Brain pericyte (primary cell): ENCODE measurements around the gene TRAF3IP3.
"Not testable (repeated sequence)": the region's sequence is repeated elsewhere in the genome, so short reads cannot be mapped to it uniquely, and the experiment has no call there.

Experiments
- DNase-seq: peaks from one replicate; pipeline ENCODE4 v3.0.0-alpha.2; 2012; ENCODE audit warnings: low read depth, low spot score

The TRAF3IP3 gene

DNA sequence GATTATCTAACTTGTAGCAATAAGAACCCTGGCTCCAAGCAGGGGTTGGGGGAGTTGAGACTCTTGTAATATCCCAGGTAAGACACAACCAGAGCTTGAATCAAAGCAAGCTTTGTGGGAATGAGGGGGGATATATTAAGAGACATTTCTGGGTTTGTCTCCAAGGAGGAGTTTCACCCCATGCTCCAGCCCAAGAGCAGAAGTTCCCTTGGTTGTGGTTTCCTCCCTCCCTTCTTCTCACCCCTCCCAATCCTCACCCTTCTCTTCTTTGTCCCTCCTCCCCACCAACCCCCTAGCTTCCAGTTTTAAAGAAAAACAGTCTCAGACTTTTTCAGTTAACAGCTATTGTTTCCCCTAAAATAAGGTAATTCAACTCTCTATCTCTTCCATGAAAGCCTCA, 11.9 kb downstream of the TRAF3IP3 start:
- DNase-seq: no peak

DNA sequence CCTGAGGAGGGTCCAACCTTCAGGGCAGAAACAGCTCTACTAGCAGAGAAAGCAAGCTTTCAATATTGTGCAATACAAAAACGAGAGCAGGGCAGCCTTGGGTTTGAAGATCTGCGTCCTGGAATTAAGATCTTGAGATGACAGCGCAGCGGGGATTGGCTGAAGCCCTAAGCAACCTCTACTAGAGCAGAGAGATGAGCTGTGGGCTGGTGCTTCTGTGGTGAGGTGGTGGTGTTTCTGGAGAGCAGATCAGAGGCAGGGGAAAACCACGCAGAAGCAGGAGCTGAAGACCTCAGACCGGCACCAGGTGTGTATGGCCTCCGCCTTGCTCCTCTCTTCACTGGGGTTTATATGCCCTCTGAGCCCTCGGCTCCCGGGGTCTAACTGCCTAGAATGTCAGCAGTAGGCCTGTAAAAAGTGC, 12.5 kb downstream of the TRAF3IP3 start:
- DNase-seq: no peak

DNA sequence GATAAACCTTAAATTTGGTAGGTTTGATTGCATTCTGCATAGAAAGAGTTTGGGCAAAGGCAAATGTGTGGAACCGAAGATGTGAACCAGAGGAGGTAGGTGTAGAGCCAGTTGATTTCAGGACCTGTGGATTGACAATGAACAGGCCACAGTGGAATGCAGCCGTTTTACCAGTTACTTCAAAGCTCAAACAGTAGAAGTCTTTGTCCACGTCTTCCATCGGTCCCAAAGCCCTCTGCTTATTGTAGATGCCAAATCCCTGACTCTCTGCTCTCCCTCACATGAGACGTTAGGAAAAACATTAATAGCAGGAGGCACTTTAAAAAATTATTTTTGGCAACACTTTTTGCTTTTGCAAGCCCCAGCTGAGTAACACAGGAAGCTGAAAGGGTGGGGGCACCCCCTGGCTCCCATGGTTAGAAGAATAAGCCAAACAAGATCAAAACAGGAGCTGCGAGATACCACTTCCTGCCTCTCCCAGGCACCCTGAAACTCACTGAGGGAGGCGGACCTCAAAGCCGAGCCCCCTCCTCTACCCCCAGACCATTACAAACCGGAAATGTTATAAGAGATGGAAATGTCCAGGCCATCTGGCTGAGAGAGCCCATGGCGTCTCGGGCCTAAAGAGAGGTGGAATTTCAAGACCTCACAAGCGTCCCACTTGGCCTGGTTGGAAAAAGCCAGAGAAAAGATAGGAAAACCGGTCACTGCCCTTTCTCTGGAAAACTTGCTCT, 13.5 kb downstream of the TRAF3IP3 start:
- DNase-seq: peak; percentile 88

DNA sequence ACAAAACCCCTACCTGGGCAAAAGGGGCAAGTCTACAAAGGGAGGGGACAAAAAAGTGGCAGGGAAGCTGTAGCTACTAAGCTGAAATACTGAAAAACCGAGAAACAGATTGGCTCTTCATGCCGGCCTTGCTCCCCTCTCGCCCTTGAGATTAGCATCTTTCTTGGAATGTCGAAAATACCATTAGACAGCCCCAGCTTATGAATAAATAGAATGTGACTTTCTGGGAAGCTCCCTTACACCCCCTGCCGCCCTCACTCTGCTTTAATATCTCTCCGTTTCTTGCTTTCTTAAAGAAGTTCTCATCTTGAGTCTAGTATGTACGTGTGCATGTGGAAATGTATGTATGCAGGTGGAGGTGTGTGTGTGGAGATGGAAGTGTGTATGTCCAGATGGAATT, 14.1 kb downstream of the TRAF3IP3 start:
- no peak for DNase-seq

DNA sequence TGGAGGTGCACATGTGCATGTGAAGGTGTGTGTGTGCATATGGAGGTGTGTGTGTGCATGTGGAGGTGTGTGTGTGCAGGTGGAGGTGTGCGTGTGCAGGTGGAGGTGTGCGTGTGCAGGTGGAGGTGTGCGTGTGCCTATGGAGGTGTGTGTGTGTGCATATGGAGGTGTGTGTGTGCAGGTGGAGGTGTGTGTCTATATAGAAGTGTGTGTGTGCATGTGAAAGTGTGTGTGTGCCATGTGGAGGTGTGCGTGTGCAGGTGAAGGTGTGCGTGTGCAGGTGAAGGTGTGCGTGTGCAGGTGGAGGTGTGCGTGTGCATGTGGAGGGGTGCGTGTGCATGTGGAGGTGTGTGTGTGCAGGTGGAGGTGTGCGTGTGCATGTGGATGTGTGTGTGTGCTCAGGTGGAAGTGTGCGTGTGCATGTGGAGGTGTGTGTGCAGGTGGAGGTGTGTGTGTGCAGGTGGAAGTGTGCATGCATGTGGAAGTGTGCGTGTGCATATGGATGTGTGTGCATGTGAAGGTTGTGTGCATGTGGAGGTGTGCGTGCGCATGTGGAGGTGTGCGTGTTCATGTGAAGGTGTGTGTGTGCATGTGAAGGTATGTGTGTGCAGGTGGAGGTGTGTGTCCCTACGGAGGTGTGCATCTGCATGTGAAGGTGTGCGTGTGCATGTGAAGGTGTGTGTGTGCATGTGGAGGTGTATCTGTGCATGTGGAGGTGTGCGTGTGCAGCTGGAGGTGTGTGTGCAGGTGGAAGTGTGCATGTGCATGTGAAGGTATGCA, 15.0 kb downstream of the TRAF3IP3 start:
- no peak for DNase-seq

DNA sequence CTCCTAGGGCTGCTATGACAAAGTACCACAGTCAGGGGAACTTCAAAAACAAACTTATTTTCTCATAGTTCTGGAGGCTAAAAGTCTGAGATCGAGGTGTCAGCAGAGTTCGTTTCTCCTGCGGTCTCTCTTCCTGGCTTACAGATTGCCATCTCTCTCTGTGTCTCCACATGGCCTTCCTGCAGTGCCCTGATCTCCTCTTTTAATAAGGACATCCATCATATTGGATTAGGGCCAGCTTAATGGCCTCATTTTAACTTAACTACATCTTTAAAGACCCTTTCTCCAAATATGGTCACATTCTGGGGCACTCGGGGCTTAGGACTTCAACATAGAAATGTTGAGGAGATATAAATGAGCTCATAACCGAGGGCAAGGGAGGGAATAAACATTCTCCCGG, 16.3 kb downstream of the TRAF3IP3 start:
- DNase-seq: no peak

DNA sequence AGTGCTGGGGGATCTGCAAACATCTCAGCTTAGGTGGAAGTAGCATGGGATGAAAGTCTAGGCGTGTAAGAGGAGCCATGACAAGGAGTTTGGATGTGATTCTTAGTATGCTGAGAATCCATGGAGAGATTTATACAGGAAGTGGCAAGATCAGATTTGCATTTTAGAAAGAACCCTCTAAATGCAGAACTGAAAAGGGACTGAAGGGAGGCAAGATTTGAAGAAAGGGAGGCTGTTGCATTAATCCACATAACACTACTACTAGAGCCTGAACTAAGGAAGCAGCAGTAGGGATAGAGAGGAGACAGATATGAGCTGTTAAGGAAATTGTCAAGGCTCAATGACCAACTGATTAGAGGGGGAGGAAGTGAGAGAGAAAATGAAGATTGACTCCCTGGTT, 18.7 kb downstream of the TRAF3IP3 start:
- DNase-seq: no peak

DNA sequence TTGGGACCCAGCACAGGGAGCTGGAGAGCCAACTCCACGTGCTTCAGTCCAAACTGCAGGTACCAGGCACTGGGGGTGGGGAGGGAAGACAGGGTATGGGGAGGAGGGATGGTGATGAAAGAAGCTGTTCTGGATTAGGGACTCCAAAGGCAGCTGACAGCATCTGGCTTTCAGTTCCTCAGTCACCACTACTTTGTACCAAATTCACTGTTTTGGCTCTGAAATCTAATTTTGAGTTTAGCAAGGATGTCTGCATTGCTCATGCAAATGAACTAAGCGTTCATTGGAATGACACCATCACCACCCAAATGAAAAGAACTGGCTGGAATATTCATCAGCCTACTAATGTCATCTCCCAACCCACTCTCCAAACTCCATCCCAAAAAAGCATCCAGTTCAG, 19.8 kb downstream of the TRAF3IP3 start:
- no peak for DNase-seq

DNA sequence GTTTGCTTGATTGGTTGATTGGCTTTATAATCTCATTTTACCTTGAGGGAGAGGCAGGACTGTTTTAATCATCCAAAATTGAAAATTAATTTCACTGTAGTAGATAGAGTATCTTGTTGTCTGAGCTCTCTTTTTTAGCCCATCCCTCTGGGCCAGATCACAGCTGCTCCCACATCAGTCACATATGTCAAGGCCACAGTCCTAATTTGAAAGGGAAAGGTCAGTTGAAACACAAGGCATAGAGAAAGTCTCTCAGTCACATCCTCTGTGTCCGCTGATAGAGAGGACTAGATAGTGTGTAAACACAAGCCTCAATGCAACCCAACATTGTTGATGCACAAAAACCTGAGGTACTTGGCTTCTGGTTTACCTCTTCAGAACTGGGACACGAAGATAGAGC, 21.7 kb downstream of the TRAF3IP3 start:
- no peak for DNase-seq

DNA sequence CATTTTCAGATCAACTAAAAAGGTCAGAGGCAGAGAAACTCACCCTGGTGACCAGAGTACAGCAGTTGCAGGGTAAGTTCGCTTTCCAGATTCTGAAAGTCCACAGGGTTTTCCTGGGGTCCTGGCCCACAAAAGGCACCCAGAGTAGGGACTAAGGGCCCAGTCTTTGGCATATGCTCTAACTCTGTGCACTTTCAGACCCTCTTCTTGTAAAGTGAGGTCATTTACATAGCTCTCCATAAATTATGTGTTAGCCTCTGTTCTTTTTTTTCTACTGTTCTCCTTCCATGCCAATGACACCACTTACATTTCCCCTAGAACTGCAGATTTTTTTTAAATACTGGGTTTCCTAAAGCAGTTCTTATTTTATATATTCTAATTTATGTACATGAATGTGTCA, 22.2 kb downstream of the TRAF3IP3 start:
- DNase-seq: no peak

DNA sequence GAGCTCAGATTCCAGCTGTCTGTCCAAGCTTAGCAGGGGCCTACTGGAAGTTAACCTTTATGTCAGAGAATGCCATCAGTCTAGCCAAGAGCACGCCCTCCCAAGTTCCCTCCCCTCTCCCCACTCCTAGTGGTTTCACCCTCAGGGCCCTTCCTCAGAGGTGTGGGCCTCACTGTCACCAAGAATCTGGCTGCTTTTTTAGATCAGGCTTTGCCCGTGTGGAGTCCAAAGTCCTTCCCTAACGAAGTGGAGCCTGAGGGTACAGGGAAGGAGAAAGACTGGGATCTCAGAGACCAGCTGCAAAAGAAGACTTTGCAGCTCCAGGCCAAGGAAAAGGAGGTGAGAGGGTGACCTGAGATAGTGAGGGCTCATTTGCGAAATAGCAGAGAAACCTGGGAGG, 24.4 kb downstream of the TRAF3IP3 start:
- DNase-seq: no peak

DNA sequence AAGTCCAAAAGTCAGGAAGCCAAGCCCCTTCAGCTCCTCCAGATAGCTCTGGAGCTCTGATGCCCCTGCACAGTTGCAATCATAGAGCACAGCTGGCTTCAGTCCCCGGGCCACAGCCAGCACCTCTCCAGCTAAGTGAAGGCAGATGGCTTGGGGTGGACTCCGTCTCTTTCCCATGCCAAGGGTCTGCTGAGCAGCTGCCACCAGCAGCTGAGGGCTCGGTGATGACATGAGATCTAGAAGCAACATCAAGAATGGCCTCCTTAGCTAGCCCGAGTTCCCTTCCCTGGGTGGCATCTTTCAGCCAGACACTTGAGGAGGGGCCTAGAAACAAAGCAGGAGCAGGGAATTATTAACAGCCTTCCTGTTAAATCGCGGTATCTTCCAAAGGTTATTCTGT, 27.5 kb downstream of the TRAF3IP3 start:
- no peak for DNase-seq

DNA sequence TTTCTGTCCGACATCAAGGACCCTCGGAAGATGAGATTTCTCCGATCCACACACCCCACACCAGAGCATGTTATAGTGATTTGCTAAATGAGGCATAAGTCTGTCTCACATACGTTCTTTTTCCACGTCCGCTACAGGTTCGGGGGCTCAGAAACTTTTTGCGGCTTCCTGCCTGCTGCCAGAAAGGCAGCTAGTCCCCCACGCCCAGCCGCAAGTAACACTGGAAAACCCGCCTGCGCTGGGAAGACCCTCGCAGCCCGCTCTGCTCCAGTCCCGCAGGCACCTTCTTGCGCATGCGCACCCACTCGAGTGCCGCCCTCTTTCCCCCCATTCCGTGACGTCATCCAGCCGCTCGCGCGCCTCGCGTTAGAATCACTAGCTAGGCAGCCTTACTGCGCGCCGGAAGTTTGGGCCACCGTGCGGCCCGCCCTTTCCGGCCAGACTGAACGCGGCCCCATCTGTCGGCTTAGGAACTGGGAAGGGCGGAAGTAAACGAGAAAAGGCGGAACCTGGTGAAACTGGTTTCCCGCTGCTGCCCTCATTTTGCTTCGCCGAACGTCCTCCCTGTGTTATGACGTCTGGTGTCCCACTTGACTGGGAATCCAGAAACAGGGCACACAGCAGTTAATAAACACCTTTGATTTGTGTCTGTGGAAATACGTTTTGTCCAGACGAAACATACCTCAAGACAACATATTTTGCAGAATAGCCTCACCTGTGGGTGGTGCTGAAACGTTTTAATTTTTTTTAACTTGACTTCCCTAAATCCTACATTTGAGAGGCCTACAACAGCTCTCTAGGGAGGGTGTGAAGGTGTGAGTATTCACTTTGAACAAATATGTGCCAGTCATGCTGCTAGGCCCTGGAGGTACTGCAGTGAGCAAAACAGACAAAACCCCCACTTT, 28.7 kb downstream of the TRAF3IP3 start, which contains the start of gene C1orf74:
Gene C1orf74, minus strand, starts transcription at position 295 of the 905 bp plus-strand sequence. CDS start 925 bp downstream, outside the sequence.
- peak; percentile 95 for DNase-seq

DNA sequence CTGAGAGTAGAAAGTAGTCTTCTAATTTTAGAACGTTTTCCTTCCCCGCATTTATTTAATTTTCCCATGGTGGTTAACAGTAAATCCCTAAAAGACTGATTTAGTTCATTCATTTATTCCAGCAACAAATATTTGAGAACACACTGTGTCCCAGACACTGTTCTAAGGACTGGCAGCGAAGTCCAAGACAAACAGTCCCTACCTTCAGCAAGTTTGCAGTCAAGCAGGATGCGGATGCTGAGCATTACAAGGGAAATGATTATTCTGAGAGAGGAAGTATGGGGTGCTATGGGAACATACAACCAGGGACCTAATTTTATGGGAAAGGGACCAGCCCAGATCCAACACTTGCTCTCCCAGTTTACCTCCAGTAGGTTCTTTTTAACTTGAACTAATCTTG, 29.7 kb downstream of the TRAF3IP3 start:
- no peak for DNase-seq

DNA sequence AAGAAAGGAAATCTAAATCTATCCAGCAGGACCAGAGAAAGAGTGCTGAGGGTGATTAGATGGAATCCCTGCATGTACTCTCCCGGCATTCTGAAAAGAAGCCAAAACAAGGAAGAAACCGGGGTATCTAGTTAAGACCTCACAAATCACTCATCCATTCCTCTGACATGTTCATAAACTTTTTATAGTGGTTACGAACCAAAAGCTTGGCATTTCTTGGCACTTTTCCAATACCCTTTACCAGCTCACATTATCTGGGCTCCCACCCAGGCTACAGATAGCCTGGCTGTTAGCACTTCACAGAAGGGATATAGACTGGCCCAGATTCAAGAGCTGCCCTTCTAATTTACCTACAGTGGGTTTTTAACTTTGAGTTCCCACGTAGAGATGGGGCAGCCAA, 30.3 kb downstream of the TRAF3IP3 start:
- no peak for DNase-seq

DNA sequence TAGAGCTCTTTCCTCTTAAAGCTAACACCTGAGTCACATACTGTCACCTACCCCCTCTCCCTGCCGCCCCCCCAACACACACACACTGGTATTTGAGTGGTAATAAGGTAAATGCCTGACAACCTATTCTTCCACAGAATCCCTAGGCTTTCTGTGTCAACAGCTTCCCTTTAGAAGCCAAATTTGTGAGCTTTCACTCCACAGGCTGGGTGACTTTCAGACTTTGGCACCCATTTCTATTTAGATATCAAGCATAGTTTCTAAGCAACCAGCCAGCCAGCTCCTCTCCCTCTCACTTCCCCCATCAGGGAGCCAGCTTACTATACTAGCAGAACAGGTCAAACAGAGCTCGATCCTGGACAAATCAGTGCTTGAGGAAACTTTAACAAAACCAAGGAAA, 31.7 kb downstream of the TRAF3IP3 start:
- no peak for DNase-seq

DNA sequence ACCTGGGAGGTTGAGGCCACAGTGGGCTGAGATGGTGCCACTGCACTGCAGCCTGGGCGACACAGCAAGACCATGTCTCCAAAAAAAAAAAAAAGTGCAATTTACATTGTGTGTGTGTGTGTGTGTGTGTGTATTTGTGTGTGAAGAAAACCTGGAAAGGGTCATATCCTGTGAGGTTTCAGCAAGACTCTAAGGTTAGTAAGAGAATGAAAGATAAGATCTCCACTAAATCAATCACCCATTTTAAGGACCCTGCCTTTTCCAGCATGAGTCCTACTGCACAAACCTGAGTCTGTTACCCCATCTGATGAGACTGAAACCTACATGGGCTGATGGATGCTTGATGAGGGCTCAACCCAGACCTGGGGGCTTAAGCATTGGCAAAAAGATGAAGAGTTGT, 33.4 kb downstream of the TRAF3IP3 start:
- DNase-seq: no peak

DNA sequence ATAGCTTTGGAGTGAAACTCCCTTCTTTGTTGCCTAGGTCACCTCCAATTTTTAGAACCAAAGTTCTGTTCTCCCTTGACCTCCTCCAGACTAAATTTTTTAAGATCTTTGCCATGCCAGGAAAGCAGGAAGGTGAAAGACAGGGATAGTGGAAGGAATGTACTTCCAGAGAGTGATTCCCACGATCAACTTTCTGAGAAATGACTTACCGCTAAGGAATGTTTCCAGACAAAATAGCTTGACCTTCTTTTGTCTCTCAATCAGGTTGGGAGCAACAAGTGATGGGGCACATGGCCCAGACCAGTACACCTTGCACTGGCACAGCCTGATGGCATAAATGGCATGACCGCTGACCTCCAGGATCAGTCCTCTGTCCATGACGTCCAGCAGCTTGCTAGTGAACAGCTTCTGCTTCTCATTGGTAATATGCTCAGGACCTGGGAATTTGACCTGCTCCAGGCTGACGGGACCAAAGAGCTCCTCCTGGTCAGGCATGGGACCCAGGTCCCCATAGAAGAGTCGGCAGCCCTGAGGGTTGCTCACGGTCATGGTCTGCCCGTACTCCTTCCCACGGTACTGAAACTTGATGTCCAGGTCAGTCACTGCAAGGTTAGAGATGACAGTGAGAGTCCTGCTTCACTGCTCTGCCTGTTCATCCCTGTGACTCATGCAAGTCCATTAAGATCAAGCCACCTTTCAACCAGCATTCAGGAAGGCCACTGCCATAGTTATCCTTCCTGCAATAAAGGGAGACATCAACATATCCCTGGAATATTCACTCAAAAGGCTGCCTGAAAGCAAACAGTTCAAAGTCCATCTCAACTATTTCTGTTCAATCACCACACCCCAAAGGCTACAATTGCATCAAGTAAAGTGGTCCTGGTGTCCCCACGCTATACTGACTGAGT, 34.7 kb downstream of the TRAF3IP3 start:
- no peak for DNase-seq

DNA sequence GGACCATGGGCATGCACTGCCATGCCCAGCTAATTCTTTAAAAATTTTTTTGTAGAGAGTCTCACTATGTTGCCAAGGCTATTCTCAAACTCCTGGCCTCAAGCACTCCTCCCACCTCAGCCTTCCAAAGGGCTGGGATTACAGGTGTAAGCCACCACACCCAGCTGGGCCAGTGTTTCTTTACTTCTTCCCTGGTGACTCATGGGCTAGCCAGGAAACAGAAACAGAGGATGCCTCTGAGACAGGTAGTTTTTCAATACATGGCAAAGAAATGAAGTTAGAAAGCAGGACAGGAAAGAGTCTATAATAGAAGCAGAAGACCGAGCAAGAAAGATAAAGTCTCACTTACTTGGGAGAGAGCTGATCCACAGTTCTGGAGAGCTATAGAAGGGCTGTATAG, 36.1 kb downstream of the TRAF3IP3 start:
- DNase-seq: no peak

DNA sequence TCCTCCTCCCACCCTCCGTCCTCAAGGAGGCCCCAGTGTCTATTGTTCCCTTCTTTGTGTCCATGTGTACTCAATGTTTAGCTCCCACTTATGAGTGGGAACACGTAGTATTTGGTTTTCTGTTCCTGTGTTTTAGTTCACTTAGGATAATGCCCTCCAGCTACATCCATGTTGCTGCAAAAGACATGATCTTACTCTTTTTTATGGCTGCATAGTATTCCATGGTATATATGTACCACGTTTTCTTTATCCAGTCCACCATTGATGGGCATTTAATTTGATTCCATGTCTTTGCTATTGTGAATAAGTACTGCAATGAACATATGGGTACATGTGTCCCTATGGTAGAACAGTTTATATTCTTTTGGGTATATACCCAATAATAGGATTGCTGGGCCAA, 37.9 kb downstream of the TRAF3IP3 start:
- not testable (repeated sequence) for DNase-seq
